Measurements from ENCODE around the gene VWA1. TPM values are rescaled to one million over a fixed set of nuclear protein-coding genes. Genes with fewer than 3 reads are reported as not detected.
A peak's percentile ranks its signal among the peaks of the same experiment; 100 is the strongest.
"Not testable (repeated sequence)": the region's sequence is repeated elsewhere in the genome, so short reads cannot be mapped to it uniquely, and the experiment has no call there.

The VWA1 gene
- polyA plus RNA-seq, 5 donors: 39.8 to 147 (median 63.9) TPM

GRCh38 chr1:1402072-1402900 is 33.2 kb upstream of the VWA1 start:
- no peak for DNase-seq

DNA sequence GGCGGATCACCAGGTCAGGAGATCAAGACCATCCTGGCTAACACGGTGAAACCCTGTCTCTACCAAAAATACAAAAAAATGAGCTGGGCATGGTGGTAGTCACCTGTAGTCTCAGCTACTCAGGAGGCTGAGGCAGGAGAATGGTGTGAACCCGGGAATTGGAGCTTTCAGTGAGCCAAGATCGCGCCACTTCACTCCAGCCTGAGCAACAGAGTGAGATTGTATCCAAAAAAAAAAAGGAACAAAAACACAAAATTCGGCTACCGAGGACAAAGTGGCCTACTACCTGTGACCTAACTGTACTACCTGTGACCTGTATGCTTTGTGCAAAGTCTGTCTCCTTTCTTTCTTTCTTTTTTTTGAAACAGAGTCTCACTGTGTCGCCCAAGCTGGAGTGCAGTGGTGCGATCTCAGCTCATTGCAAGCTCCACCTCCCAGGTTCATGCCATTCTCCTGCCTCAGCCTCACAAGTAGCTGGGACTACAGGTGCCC is 32.5 kb upstream of the VWA1 start:
- DNase-seq: not testable (repeated sequence)

- DNase-seq: no peak
Observed at GRCh38 chr1:1403653-1404052, 31.8 kb upstream of the VWA1 start.

- DNase-seq: no peak
Observed at GRCh38 chr1:1406101-1406820, 29.2 kb upstream of the VWA1 start.

- DNase-seq: peak; percentile 86 to 88
Observed at GRCh38 chr1:1406821-1407635, 28.5 kb upstream of the VWA1 start, which contains the start of gene MRPL20. TSS of gene MRPL20 (minus strand) at chr1:1407293. CDS start at chr1:1407217, 76 bp downstream.

GRCh38 chr1:1407636-1408318 is 27.7 kb upstream of the VWA1 start:
- DNase-seq: no peak

- not testable (repeated sequence) for DNase-seq
Observed at GRCh38 chr1:1410238-1410637, 25.3 kb upstream of the VWA1 start.

DNA sequence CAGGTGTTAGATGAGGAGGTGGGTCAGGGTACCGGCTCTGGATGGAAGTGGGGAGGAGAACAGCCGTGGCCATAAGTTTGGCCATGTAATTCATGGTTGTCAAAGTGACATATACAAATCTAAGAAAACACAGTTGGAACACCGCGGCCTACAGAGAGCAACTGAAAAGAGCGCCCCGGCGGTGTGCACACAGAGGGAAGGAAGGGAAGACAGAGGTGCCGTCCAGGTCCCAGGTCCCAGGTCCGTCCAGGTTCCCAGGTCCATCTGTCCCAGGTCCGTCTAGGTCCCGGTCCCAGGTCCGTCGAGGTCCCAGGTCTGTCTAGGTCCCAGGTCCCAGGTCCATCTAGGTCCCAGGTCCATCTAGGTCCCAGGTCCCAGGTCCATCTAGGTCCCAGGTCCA is 23.9 kb upstream of the VWA1 start:
- no peak for DNase-seq

GRCh38 chr1:1412311-1412902 is 23.1 kb upstream of the VWA1 start:
- not testable (repeated sequence) for DNase-seq

- DNase-seq: no peak
Observed at GRCh38 chr1:1415751-1416150, 19.7 kb upstream of the VWA1 start.

GRCh38 chr1:1417396-1417795 is 18.1 kb upstream of the VWA1 start:
- not testable (repeated sequence) for DNase-seq

DNA sequence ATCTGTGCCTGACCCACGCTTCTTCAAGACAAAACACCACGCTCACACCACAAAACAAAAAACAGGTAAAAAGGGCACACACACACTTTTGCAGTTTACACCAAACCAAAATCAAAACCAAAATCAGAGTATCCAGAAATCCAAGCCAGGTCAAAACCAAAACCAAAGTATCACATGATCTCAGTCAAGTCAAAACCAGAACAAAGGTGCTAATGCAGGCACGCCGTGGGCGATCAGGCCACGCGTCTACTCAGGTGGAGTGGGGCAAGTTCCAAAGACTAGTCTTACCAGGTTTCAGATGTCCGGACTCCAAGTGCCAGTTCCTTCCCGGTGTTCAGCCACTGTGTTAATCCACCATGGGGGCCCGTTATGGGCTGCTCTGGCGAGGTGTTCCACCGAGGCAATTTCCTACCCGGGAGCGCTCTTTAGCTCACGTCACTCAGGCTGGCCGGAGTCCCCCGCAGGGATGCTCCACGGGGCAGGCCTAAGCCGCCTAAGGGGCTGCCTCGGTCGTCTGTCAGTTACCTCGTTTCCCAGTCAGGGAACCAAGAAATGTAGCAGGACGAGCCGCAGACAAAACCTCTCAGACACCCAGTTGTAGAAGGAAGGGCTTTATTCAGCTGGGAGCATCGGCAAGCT is 17.5 kb upstream of the VWA1 start:
- not testable (repeated sequence) for DNase-seq

DNA sequence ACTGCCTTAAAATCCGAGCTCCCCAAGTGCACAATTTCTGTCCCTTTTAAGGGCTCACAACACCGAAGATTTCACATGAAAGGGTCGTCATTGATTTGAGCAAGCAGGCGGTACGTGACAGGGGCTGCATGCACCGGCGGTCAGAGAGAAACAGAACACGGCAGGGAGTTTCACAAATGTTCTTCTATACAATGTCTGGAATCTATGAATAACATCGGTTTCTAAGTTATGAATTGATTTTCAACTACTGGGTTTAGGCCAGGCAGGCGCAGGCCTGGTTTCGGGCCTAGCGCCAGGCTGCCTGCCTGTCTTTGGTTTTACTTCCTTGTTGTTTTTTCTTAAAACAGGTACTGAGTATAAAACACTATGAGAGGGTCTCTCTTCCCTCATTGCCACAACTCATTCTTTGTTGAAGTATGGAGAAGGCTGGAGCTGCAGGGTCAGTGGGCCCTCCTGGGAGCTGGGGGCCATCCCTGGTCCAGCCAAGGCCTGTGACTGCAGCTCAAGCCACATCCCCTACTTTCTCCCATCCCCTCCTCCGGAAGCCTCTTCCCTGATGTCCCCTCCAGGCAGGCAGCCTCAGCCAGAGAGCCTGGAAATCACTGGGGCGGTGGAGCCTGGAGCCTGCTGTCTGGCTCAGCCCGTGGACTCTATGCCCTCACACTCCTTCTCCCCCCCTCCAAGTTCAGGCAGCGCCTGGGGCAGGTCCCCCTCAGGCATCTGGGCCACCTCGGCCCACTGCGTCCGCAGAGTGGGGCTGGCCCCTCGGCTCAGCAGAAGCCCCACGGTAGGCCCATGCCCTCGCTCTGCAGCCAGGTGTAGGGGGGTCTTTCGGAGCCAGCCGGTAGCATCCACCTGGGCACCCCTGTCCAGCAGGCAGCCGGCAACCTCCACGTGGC is 16.8 kb upstream of the VWA1 start:
- no peak for DNase-seq

GRCh38 chr1:1419363-1419812 is 16.1 kb upstream of the VWA1 start:
- DNase-seq: no peak

DNA sequence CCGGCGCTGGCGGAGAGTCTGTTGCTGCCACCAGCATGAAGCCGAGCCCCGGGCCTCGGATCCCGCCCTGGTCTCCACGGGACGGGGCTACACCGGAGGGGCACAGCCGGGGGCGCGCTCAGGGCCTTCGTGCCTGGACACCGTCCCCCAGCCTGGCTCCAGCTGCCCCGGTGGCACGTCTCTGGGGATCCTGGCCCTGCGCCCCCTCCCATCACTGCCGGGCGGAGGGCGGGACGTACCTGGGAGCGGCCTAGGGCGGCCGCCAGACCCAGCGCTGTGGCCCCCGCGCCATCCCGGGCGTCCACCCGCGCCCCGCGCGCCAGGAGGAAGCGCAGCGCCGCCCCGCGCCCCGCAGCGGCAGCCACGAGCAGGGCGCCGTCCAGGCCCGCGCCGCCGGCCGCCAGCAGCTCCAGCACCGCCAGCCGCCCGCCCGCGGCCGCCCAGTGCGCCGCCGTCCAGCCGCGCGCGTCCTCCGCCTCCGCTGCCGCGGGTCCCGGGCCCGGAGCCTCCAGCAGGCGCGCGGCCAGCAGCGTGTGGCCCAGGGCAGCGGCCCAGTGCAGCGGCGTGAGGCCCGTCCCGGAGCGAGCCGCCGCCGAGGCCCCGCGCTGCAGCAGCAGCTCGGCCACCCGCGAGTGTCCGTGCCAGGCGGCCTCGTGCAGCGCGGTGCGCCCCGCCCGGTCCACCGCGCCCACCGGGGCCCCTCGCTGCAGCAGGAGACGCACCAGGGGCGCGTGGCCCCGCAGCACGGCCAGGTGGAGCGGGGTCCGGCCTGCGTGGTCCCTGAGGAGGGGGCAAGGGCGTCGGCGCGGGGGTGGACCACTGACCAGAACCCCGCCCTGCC is 15.5 kb upstream of the VWA1 start:
- no peak for DNase-seq

DNA sequence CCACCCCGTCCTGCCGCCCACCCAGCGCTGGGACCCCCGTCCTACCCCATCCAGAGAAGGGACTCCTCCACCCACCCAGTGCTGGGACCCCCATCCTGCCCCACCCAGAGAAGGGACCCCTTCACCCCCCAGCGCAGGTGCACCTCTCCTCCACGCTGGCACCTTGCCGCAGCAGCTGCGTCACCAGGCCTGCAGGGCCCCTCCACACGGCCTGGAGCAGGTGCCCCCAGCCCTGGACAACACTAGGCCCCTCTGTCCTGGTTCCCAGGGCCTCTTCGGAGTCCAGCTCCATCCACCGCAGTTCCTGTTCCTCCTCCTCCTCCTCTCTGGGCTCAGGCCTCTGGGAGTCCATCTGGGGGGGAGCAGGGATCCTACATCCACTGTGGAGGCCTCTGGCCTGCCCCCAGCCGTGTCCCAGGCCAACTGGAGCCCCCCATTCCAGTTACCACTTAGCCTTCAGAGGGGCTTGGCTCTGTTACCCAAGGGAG is 14.8 kb upstream of the VWA1 start:
- no peak for DNase-seq

- DNase-seq: no peak
Observed at GRCh38 chr1:1421147-1421906, 14.2 kb upstream of the VWA1 start, which contains the start of gene ANKRD65. TSS of gene ANKRD65 (minus strand) at chr1:1421276. CDS start at chr1:1421005, 271 bp downstream.
